Measurements from ENCODE around the gene OR2T6.
"Not testable (repeated sequence)": the region's sequence is repeated elsewhere in the genome, so short reads cannot be mapped to it uniquely, and the experiment has no call there.

The OR2T6 gene

GRCh38 chr1:248417854-248418253 lies 42.3 kb downstream of the OR2T6 start:
- no peaks in the 10 kb centered on the region for H4K20me1 ChIP-seq (ENCODE audit: low read depth, low read length)
- no peaks in the 10 kb centered on the region for H3F3A ChIP-seq (ENCODE audit: insufficient read depth)
- TF ChIP-seq CTCF (IDR thresholded peaks at IDR 0.05; ENCODE audit: insufficient read depth, low read length, poor library complexity, severe bottlenecking) (no peak), EZH2phosphoT487 (conservative IDR thresholded peaks at IDR 0.05; ENCODE audit: low read length) (no peak)
- no peak overlapping the region for H3K27ac ChIP-seq (ENCODE audit: low read depth, low read length)
- H3K4me3 ChIP-seq (ENCODE audit: insufficient read depth, low read length, poor library complexity, severe bottlenecking): no peak overlapping the region
- peaks cover 13% of the 10 kb centered on the region; the same call in 1 of the 2 replicates for H3K9me3 ChIP-seq (ENCODE audit: insufficient read depth, low read length)
- no peaks in the 10 kb centered on the region for H3K79me2 ChIP-seq (ENCODE audit: insufficient read depth, low read length)
- H3K9me2 ChIP-seq (replicated peaks; ENCODE audit: insufficient read depth, low read length): no peaks in the 10 kb centered on the region
- no peaks in the 10 kb centered on the region for H3K27me3 ChIP-seq (ENCODE audit: low read length)
- no peak overlapping the region for H3K9ac ChIP-seq (ENCODE audit: low read length)
- H3K4me2 ChIP-seq (ENCODE audit: low read depth, low read length, poor library complexity, severe bottlenecking): no peak overlapping the region
- H3K36me3 ChIP-seq (ENCODE audit: low read length): no peaks in the 10 kb centered on the region
- no peak overlapping the region for H2AFZ ChIP-seq (ENCODE audit: low read depth, low read length, severe bottlenecking)

- no peaks in the 10 kb centered on the region for H3K9me2 ChIP-seq (replicated peaks; ENCODE audit: insufficient read depth, low read length)
- peaks cover 10% of the 10 kb centered on the region; the same call in 1 of the 2 replicates for H3K9me3 ChIP-seq (ENCODE audit: insufficient read depth, low read length)
- no peaks in the 10 kb centered on the region for H3K27me3 ChIP-seq (ENCODE audit: low read length)
- no peak for TF ChIP-seq EZH2phosphoT487 (conservative IDR thresholded peaks at IDR 0.05; ENCODE audit: low read length)
- no peak for TF ChIP-seq CTCF (IDR thresholded peaks at IDR 0.05; ENCODE audit: insufficient read depth, low read length, poor library complexity, severe bottlenecking)
- no peaks in the 10 kb centered on the region for H3K36me3 ChIP-seq (ENCODE audit: low read length)
- H3K27ac ChIP-seq (ENCODE audit: low read depth, low read length): no peak overlapping the region
- no peaks in the 10 kb centered on the region for H4K20me1 ChIP-seq (ENCODE audit: low read depth, low read length)
- H3K79me2 ChIP-seq (ENCODE audit: insufficient read depth, low read length): no peaks in the 10 kb centered on the region
- H2AFZ ChIP-seq (ENCODE audit: low read depth, low read length, severe bottlenecking): no peak overlapping the region
- no peak overlapping the region for H3K4me2 ChIP-seq (ENCODE audit: low read depth, low read length, poor library complexity, severe bottlenecking)
- H3K4me3 ChIP-seq (ENCODE audit: insufficient read depth, low read length, poor library complexity, severe bottlenecking): no peak overlapping the region
- H3K9ac ChIP-seq (ENCODE audit: low read length): no peak overlapping the region
- H3F3A ChIP-seq (ENCODE audit: insufficient read depth): no peaks in the 10 kb centered on the region
Measured at GRCh38 chr1:248421384-248421783, 45.8 kb downstream of the OR2T6 start.

GRCh38 chr1:248427526-248428191 lies 52.1 kb downstream of the OR2T6 start:
- H3K4me2 ChIP-seq (ENCODE audit: low read depth, low read length, poor library complexity, severe bottlenecking); H3F3A ChIP-seq (ENCODE audit: insufficient read depth); H3K9me2 ChIP-seq (replicated peaks; ENCODE audit: insufficient read depth, low read length); H4K20me1 ChIP-seq (ENCODE audit: low read depth, low read length); H3K27ac ChIP-seq (ENCODE audit: low read depth, low read length); H3K36me3 ChIP-seq (ENCODE audit: low read length); H3K79me2 ChIP-seq (ENCODE audit: insufficient read depth, low read length); H2AFZ ChIP-seq (ENCODE audit: low read depth, low read length, severe bottlenecking); H3K9me3 ChIP-seq (ENCODE audit: insufficient read depth, low read length); H3K4me3 ChIP-seq (ENCODE audit: insufficient read depth, low read length, poor library complexity, severe bottlenecking); H3K27me3 ChIP-seq (ENCODE audit: low read length); H3K9ac ChIP-seq (ENCODE audit: low read length): not testable (repeated sequence)

GRCh38 chr1:248428192-248428533 lies 52.6 kb downstream of the OR2T6 start:
- not testable (repeated sequence) for H2AFZ ChIP-seq (ENCODE audit: low read depth, low read length, severe bottlenecking); H3K9me3 ChIP-seq (ENCODE audit: insufficient read depth, low read length); H3K27ac ChIP-seq (ENCODE audit: low read depth, low read length); H3K9me2 ChIP-seq (replicated peaks; ENCODE audit: insufficient read depth, low read length); H3K4me2 ChIP-seq (ENCODE audit: low read depth, low read length, poor library complexity, severe bottlenecking); H3K79me2 ChIP-seq (ENCODE audit: insufficient read depth, low read length); H3K9ac ChIP-seq (ENCODE audit: low read length); H3K36me3 ChIP-seq (ENCODE audit: low read length); H3F3A ChIP-seq (ENCODE audit: insufficient read depth); H4K20me1 ChIP-seq (ENCODE audit: low read depth, low read length); H3K4me3 ChIP-seq (ENCODE audit: insufficient read depth, low read length, poor library complexity, severe bottlenecking); H3K27me3 ChIP-seq (ENCODE audit: low read length)

DNA sequence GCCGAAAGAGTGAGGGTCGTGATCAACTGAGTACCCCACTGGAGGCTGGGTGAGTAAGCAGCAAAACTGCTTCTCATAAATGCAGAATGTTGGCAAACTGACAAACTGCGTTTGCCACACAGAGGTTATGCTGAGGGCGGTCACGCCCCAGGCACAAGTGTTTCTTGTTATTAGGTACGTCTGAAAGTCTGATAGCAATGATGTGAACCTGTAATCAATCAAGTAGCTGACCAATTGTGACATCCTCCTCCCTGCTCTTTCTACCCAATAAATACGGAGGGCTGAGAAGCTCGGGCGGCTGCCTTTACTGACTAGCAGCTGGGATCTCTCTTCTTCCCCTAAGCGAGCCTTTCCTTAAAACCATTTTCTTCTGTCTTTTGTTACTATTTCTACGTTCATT lies 56.1 kb downstream of the OR2T6 start:
- H2AFZ ChIP-seq (ENCODE audit: low read depth, low read length, severe bottlenecking): not testable (repeated sequence)

GRCh38 chr1:248432201-248432600 lies 56.7 kb downstream of the OR2T6 start:
- not testable (repeated sequence) for H3K9ac ChIP-seq (ENCODE audit: low read length); H3F3A ChIP-seq (ENCODE audit: insufficient read depth); H3K9me3 ChIP-seq (ENCODE audit: insufficient read depth, low read length); H3K4me3 ChIP-seq (ENCODE audit: insufficient read depth, low read length, poor library complexity, severe bottlenecking); H3K79me2 ChIP-seq (ENCODE audit: insufficient read depth, low read length); H3K36me3 ChIP-seq (ENCODE audit: low read length); H3K9me2 ChIP-seq (replicated peaks; ENCODE audit: insufficient read depth, low read length); H3K27ac ChIP-seq (ENCODE audit: low read depth, low read length); H3K27me3 ChIP-seq (ENCODE audit: low read length); H3K4me2 ChIP-seq (ENCODE audit: low read depth, low read length, poor library complexity, severe bottlenecking); H4K20me1 ChIP-seq (ENCODE audit: low read depth, low read length); H2AFZ ChIP-seq (ENCODE audit: low read depth, low read length, severe bottlenecking)

More for the DNA sequence above, 56.1 kb downstream of the OR2T6 start:
- not testable (repeated sequence) for H3K27me3 ChIP-seq (ENCODE audit: low read length); H3K9me2 ChIP-seq (replicated peaks; ENCODE audit: insufficient read depth, low read length); H3K79me2 ChIP-seq (ENCODE audit: insufficient read depth, low read length); H4K20me1 ChIP-seq (ENCODE audit: low read depth, low read length); H3K9ac ChIP-seq (ENCODE audit: low read length); H3K9me3 ChIP-seq (ENCODE audit: insufficient read depth, low read length); H3K4me3 ChIP-seq (ENCODE audit: insufficient read depth, low read length, poor library complexity, severe bottlenecking); H3K36me3 ChIP-seq (ENCODE audit: low read length); H3K4me2 ChIP-seq (ENCODE audit: low read depth, low read length, poor library complexity, severe bottlenecking); H3F3A ChIP-seq (ENCODE audit: insufficient read depth); H3K27ac ChIP-seq (ENCODE audit: low read depth, low read length)

Measured in SU-DHL-6 (cell line).